Spinal cord (tissue), 10 donors: ENCODE data around the gene FBLN1. TPM values are rescaled to one million over a fixed set of nuclear protein-coding genes. Genes with fewer than 3 reads are reported as not detected.
A peak's percentile ranks its signal among the peaks of the same experiment; 100 is the strongest.
"Not testable (repeated sequence)": the region's sequence is repeated elsewhere in the genome, so short reads cannot be mapped to it uniquely, and the experiment has no call there.

Source experiments
- DNase-seq, 6 donors: peaks; one replicate each; pipeline versions ENCODE4 v3.0.0 to v3.0.0-alpha.2; 2013 to 2015; ENCODE audit warnings: low spot score in 6 of 6, low read depth in 4 of 6
- H3K27ac ChIP-seq: one replicate; pipeline ENCODE4 v1.5.1; 2013; ENCODE audit warnings: low read depth, low read length, control low read depth
- H3K27me3 ChIP-seq: one replicate; pipeline ENCODE4 v1.6.1; 2013; ENCODE audit warnings: low read length; ENCODE audit not compliant: control insufficient read depth, insufficient read depth
- H3K36me3 ChIP-seq: one replicate; pipeline ENCODE4 v1.6.1; 2013; ENCODE audit warnings: low read length; ENCODE audit not compliant: control insufficient read depth, insufficient read depth
- H3K4me1 ChIP-seq: one replicate; pipeline ENCODE4 v1.6.1; 2013; ENCODE audit warnings: low read length; ENCODE audit not compliant: control insufficient read depth, insufficient read depth
- H3K4me3 ChIP-seq: one replicate; pipeline ENCODE4 v1.5.1; 2013; ENCODE audit warnings: low read depth, low read length, control low read depth
- H3K9me3 ChIP-seq: one replicate; pipeline ENCODE4 v1.6.1; 2013; ENCODE audit warnings: low read length; ENCODE audit not compliant: control insufficient read depth, insufficient read depth
- WGBS: methylation state at CpG from one replicate; pipeline ENCODE4 v1.1.5; 2013; ENCODE audit warnings: missing lambda C conversion rate; ENCODE audit not compliant: insufficient coverage; 5-methylcytosine and 5-hydroxymethylcytosine counted together
- polyA plus RNA-seq, 2 donors: library from polyadenylated mRNA; unstranded; fragments of 120-200 nt; gene quantifications; one replicate each; pipeline ENCODE4 v1.2.1, GENCODE V29; 2013; ENCODE audit not compliant: insufficient read length in 2 of 2
- total RNA-seq, 2 donors: library from RNA; depleted of rRNA in 1 of 2; stranded (reverse); fragments of 120-200 nt in 1 of 2; fragments of >200 nt in 1 of 2; gene quantifications; one replicate each; pipeline versions ENCODE4 v1.2.3 to v1.2.4, GENCODE V29; 2013 to 2014
- donor health status: healthy.

FBLN1 gene
- total and polyA plus RNA-seq, 4 donors: 69.4 to 260 (median 132) TPM

- Histone ChIP-seq H3K27ac (no peak overlapping the region), H3K27me3 (no peaks in the 10 kb centered on the region), H3K4me1 (peaks cover 24% of the 10 kb centered on the region), H3K36me3 (no peaks in the 10 kb centered on the region), H3K4me3 (no peak overlapping the region), H3K9me3 (no peaks in the 10 kb centered on the region)
- WGBS: 58% methylated on average over 8 of the region's 14 CpGs
- DNase-seq: peak in 2 of 6 donors; percentile 40 to 87
These were observed 98.4 kb downstream of the FBLN1 start for GRCh38 chr22:45600790-45601730.

- 88% methylated on average over 7 of the region's 10 CpGs for WGBS
- Histone ChIP-seq H3K4me1 (peaks cover 29% of the 10 kb centered on the region), H3K27me3 (no peaks in the 10 kb centered on the region), H3K9me3 (no peaks in the 10 kb centered on the region), H3K36me3 (no peaks in the 10 kb centered on the region), H3K4me3 (no peak overlapping the region), H3K27ac (no peak overlapping the region)
- DNase-seq: no peak
These were observed 99.5 kb downstream of the FBLN1 start for GRCh38 chr22:45602004-45602733.

GRCh38 chr22:45602824-45603595 is 100.3 kb downstream of the FBLN1 start:
- DNase-seq: peak in 5 of 6 donors; percentile 35 to 97 (median 65)
- Histone ChIP-seq H3K27me3 (no peaks in the 10 kb centered on the region), H3K9me3 (no peaks in the 10 kb centered on the region), H3K27ac (no peak overlapping the region), H3K4me1 (peaks cover 26% of the 10 kb centered on the region), H3K4me3 (no peak overlapping the region), H3K36me3 (no peaks in the 10 kb centered on the region)
- WGBS: 63% methylated on average over 18 of the region's 21 CpGs

GRCh38 chr22:45603619-45604018 is 100.9 kb downstream of the FBLN1 start:
- peaks cover 26% of the 10 kb centered on the region for H3K4me1 ChIP-seq
- H3K4me3 ChIP-seq: no peak overlapping the region
- no peak for DNase-seq
- H3K27me3 ChIP-seq: no peaks in the 10 kb centered on the region
- no peaks in the 10 kb centered on the region for H3K9me3 ChIP-seq
- no peaks in the 10 kb centered on the region for H3K36me3 ChIP-seq
- H3K27ac ChIP-seq: no peak overlapping the region
- WGBS: 83% methylated on average over 1 of the region's 3 CpGs

GRCh38 chr22:45608045-45608444 is 105.4 kb downstream of the FBLN1 start:
- H3K4me1 ChIP-seq: peaks cover 22% of the 10 kb centered on the region
- DNase-seq, H3K9me3 ChIP-seq, H3K27me3 ChIP-seq, H3K27ac ChIP-seq, H3K4me3 ChIP-seq, H3K36me3 ChIP-seq: not testable (repeated sequence)
- WGBS: 89% methylated on average over 6 of the region's 11 CpGs

GRCh38 chr22:45608763-45609180 is 106.1 kb downstream of the FBLN1 start:
- no peaks in the 10 kb centered on the region for H3K36me3 ChIP-seq
- H3K27ac ChIP-seq: no peak overlapping the region
- 83% methylated on average over 3 of the region's 8 CpGs for WGBS
- no peaks in the 10 kb centered on the region for H3K9me3 ChIP-seq
- H3K4me3 ChIP-seq: no peak overlapping the region
- H3K4me1 ChIP-seq: peaks cover 25% of the 10 kb centered on the region
- no peak for DNase-seq
- H3K27me3 ChIP-seq: no peaks in the 10 kb centered on the region

- Histone ChIP-seq H3K36me3 (no peaks in the 10 kb centered on the region), H3K4me1 (peaks cover 14% of the 10 kb centered on the region), H3K9me3 (no peaks in the 10 kb centered on the region), H3K27ac (peak overlapping the region; percentile 11), H3K4me3 (no peak overlapping the region), H3K27me3 (no peaks in the 10 kb centered on the region)
- 21% methylated on average over 11 of the region's 15 CpGs for WGBS
- peak in 2 of 6 donors; percentile 20 to 84 for DNase-seq
These were observed 109.8 kb downstream of the FBLN1 start for GRCh38 chr22:45612451-45612901.

- DNase-seq: peak in 2 of 6 donors; percentile 54 to 82
- H3K4me3 ChIP-seq: no peak overlapping the region
- H3K27ac ChIP-seq: peak overlapping the region; percentile 11
- no peaks in the 10 kb centered on the region for H3K27me3 ChIP-seq
- H3K36me3 ChIP-seq: no peaks in the 10 kb centered on the region
- peaks cover 14% of the 10 kb centered on the region for H3K4me1 ChIP-seq
- WGBS: 36% methylated on average over 15 of the region's 15 CpGs
- H3K9me3 ChIP-seq: no peaks in the 10 kb centered on the region
These were observed 110.3 kb downstream of the FBLN1 start for GRCh38 chr22:45612940-45613339.

GRCh38 chr22:45615364-45615763 is 112.7 kb downstream of the FBLN1 start:
- Histone ChIP-seq H3K36me3 (no peaks in the 10 kb centered on the region), H3K27ac (no peak overlapping the region), H3K4me3 (no peak overlapping the region), H3K27me3 (no peaks in the 10 kb centered on the region), H3K4me1 (peaks cover 14% of the 10 kb centered on the region), H3K9me3 (no peaks in the 10 kb centered on the region)
- WGBS: 100% methylated on average over 1 of the region's 3 CpGs
- no peak for DNase-seq
